Measurements from ENCODE around the gene PSMC4.

- TF ChIP-seq CTCF (IDR thresholded peaks at IDR 0.05): no peak
- TF ChIP-seq POLR2A (IDR thresholded peaks at IDR 0.05; ENCODE audit: low read depth): no peak
- no peak for TF ChIP-seq POLR2AphosphoS5 (IDR thresholded peaks at IDR 0.05)
- no peak for TF ChIP-seq EP300 (IDR thresholded peaks at IDR 0.05)
Measured at GRCh38 chr19:39926170-39926760, 44.7 kb upstream of the PSMC4 start.
